Right kidney (tissue), 1 donor: ENCODE results near the gene NBEA.
"Not testable (repeated sequence)": the region's sequence is repeated elsewhere in the genome, so short reads cannot be mapped to it uniquely, and the experiment has no call there.

Source experiments
- DNase-seq: peaks from one replicate; pipeline ENCODE4 v3.0.0-alpha.2; 2016

Gene NBEA

DNA sequence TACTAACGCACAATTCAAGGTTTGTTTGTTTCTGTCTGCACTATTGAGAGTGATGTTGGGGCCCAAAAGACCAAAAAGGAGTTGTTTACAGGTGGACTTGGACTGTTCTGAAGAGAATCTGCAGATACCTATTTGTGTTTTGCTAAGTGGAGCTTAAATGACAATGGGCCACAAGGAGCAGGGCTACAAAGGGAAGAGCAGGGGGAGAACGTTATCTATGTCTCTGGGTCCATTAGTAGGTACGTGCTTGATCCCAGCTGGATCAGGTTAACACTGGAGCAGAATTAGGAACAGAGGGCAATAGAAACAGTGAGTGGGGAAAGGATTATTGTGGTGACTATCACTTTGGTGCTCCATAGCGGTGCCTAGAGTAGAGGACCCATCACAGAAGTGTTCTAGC lies 22.5 kb downstream of the NBEA start:
- no peak for DNase-seq

DNA sequence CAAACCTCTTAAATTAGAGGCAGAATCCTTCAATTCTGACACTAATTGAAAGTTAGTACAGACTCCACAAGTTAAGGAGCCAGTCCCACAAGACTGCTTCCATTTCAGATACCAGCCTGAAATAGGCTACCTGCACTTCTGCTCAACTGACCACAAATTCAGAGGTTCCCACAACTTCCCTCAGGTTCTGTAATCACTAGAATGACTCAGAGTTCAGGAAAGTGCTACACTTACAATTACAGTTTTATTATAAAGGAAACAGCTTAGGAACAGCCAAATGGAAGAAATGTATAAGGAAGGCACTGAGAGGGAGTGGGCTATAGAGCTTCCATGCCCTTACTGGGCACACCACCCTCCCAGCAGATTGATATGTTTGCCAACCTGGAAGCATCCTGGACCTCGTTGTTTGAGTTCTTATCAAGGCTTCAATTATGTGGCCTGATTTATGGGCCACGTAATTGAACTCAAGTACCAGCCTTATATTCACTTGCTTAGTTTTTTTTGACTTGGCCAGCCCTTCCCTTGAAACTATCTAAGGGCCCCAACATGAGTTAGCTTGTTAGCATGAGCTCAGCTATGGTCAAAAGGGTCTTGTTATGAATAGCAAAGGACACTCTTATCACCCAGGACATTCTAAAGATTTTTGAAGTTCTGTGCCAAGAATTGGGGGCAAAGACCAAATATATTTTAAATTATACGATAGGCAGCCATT lies 25.9 kb downstream of the NBEA start:
- DNase-seq: no peak

DNA sequence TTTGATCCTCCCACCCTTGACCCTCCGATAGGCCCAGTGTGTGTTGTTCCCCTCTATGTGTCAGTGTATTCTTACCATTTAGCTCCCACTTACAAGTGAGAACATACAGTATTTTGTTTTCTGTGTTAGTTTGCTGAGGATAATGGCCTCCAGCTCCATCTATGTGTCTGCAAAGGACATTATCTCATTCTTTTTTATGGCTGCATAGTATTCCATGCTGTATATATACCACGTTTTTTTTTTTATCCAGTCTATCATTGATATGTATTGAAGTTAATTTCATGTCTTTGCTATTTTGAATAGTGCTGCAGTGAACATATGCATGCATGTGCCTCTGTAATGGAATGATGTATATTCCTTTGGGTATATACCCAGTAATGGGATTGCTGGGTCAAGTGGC lies 27.5 kb downstream of the NBEA start:
- DNase-seq: not testable (repeated sequence)

DNA sequence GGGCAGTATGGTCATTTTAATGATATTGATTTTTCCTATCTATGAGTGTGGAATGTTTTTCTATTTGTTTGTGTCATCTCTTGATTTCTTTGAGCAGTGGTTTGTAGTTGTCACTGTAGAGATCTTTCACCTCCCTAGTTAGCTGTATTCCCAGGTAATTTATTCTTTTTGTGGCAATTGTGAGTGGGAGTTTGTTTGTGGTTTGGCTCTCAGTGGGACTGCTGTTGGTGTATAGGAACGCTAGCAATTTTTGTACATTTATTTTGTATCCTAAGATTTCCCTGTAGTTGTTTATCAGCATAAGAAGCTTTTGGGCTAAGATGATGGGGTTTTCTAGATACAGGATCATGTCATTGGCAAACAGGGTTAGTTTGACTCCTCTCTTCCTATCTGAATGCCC lies 28.9 kb downstream of the NBEA start:
- DNase-seq: no peak

DNA sequence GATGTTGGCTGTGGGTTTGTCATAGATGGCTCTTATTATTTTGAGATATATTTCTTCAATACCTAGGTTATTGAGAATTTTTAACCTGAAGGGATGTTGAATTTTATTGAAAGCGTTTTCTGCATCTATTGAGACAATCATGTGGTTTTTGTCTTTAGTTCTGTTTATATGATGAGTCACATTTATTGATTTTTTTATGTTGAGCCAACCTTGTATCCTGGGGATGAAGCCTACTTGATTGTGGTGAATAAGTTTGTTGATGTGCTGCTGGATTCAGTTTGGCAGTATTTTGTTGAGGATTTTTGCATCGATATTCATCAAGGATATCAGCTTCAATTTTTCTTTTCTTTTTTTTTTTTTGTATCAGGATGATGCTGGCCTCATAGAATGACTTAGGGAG lies 29.4 kb downstream of the NBEA start:
- DNase-seq: no peak

DNA sequence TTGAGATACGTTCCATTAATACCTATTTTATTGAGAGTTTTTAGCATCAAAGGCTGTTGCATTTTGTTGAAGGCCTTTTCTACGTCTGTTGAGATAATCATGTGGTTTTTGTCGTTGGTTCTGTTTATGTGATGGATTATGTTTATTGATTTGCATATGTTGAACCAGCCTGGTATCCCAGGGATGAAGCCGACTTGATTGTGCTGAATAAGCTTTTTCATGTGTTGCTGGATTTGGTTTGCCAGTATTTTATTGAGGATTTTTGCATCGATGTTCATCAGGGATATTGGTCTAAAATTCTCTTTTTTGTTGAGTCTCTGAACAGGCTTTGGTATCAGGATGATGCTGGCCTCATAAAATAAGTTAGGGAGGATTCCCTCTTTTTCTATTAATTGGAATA lies 43.1 kb downstream of the NBEA start:
- not testable (repeated sequence) for DNase-seq

DNA sequence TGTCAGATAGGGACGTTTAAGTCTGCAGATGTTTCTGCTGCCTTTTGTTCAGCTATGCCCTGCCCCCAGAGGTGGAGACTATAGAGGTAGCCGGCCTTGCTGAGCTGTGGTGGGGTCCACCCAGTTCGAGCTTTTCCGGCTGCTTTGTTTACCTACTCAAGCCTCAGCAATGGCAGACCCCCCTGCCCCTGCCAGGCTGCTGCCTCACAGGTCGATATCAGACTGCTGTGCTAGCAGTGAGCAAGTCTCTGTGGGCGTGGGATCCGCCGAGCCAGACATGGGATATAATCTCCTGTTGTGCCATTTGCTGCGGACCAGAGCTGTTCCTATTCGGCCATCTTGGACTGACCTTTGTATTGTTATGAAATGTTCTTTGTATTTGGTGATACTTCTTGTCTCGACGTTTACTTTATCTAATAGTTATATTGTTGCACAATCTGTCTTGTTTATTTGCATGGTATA lies 46.3 kb downstream of the NBEA start:
- DNase-seq: no peak

DNA sequence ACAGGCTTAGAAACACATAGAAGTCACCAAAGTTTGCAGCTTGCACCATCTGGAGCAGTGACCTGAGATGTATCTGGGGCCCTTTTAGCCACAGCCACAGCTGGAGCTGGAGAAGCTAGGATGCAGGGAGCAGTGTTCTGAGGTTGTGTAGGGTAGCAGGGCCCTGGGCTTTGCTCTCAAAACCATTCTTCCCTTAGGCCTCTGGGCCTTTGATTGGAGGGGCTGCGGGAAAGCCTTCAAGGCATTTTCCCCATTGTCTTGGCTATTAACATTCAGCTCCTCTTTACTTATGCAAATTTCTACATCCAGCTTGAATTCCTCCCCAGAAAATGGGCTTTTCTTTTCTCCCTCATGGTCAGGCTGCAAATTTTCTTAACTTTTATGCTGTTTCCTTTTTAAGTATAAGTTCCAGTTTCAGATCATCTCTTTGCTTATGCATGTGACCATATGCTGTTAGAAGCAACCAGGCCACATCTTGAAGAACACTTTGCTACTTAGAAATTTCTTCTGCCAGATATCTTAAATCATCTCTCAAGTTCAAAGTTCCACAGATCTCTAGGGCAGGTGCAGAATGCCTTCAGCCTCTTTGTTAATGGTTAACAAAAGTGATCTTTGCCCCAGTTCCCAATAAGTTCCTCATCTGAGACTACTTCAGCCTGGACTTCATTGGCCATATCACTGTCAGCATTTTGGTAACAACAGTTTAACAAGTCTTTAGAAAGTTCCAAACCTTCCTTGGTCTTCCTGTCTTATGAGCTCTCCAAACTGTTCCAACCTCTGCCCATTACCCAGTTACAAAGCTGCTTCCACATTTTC lies 48.5 kb downstream of the NBEA start:
- DNase-seq: no peak

DNA sequence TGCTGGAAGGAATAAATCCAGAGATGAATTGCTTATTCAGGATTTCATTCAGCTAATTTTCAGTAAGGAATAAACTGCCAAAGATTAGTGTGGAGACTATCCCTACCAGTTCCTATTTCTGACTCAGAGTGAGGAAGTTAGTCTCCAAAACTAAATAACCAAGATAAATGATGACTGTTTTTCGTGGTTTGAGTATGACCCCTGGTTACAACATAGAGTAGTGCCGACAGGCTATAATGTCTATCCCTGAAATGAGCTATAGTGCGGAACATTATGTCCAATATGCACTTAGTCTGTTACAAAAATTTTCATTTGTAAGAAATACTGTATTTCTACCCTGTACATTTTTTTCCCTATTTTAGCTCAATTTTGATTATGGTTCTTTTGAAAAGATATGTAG lies 51.4 kb downstream of the NBEA start:
- no peak for DNase-seq

DNA sequence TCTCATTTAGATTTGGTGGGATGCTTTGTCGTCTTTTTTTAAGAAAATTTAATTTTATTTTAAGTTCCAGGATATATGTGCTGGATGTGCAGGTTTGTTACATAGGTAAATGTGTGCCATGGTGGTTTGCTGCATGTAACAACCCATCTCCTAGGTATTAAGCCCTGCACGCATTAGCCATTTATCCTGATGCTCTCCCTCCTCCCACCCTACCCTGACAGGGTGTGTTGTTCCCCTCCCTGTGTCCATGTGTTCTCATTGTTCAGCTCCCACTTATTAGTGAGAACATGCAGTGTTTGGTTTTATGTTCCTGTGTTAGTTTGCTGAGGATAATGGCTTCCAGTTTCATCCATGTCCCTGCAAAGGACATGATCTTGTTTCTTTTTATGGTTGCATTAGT lies 61.7 kb downstream of the NBEA start:
- DNase-seq: not testable (repeated sequence)

DNA sequence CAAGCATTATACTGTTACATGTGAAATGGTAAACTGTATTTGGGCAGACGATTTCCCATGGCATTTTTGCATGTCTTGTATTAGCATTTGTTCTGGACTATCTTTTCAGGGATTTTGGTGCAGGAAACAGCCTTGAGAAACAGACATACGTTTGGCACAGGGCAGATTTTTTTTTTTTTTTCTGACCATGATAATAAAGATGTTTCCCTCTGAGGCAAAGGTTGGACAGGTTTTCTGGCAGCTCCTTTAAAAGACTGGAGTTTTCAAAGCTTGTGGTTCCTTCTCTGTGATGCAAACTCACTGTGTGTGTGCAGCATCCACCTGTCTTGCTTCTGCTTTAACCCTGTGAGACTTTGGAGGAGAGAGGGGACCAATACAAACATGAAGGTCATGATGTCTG lies 63.0 kb downstream of the NBEA start:
- DNase-seq: no peak

DNA sequence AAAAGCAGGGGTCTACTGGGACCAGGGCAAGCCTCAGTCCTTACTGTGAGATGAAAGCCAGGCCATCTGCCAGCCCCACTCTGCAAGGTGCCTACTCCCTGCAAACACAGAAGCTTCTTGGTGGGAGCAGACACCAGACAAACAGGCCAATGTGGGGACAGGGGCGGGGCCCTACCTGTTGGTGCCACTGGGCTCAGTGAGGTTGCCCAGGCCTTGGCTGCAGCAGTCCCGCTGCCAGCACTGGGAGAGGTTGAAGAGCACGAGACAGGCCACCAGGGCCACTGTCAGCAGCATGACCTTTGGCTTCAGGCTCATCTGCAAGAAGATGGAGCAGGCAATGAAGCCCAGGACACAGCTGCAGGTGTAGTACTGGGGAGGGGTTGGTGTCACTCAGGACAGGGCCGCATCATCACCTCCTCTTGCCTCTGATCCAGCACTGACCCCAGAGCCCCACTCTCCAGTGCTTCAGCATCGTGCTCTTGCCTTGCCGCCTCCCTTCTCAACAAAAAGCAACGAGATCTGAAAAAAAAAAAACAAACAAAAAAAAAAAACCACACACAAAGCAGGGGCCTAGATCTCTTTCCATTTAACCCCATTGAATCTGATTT lies 72.6 kb downstream of the NBEA start:
- DNase-seq: no peak

DNA sequence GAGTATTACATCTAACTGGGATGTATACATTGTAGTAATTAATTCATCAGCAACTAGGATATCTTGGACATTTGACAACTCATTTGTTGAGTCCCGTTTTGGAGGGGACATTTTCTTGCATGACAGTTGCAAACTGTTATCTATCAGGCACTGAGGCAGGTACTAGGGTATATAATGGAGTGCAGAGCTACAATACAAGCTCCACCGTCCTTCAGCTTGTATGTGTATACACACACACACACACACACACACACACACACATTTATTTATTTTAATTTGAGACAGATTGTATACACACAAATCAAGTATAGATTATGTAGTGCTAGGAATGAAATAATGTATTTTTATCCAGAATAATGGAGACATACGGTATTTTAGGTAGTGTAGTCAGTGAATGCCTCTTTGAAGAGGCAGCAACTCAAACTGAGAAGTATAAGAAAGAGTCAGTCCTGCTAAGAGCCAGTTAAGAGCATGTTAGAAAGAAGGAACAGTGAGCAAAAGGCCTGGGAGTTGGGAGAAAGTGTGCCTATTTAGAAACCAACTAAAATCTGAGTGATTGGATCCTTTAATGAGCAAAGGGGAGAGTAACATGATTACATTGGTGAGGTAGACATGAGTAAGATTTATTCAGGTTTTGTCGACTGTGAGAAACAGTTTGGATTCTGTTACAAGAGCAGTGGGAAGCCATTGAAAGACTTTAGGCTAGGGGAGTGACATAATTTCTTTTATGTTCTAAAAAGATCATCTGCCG lies 74.5 kb downstream of the NBEA start:
- no peak for DNase-seq

DNA sequence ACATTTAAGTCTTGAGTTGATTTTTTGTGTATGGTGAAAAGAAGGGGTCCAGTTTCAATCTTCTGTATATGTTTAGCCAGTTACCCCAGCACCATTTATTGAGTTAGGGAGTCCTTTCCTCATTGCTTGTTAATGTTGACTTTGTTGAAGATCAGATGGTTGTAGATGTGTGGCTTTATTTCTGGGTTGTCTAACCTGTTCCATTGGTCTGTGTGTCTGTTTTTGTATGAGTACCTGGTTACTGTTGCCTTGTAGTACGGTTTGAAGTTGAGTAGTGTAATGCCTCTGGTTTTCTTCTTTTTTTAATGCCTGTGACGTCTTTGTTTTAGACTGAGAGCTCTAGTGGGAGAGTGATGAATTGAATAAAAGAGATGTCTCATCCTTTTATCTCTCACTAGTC lies 83.2 kb downstream of the NBEA start:
- no peak for DNase-seq

DNA sequence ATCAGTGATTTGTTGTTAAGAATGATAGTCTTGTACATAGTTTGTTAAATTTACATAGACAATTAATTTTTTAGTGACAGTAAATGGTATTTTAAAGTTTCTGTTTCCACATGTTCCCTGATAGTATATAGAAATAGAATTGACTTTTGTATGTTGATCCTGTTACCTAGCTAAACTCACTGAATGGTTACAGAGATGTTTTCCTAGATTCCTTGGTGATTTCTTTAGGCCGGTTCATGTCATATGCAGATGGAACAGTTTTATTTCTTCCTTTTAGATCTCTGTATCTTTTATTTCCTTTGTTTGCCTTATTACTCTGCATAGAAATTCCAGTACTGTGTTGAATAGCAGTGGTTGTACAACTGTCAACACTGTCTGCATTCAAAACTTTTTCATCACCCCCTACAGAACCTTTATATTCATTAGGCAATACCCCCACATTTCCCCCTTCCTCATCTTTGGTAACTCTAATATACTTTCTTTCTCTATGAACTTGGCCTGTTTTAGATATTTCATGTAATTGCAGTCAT lies 86.3 kb downstream of the NBEA start:
- no peak for DNase-seq

DNA sequence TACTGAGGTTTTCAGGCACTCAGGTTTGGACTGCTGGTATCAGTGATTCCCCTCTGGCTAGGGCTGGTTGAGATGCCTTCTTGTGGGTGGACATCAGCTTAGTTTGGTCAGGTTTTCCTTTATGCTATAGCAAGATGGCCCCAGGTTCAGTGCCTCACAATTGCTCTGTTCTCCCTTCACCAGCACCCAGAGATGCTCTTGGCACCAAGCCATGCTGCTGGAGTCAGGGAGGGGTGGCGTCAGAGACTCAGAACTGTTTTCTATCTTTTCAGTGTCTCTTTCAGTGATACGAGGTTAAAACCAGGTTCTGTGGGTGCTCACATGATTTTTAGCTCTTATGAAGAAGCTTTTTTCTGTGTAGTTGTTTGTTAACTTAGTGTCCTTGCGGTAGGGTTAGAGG lies 96.9 kb downstream of the NBEA start:
- DNase-seq: no peak

DNA sequence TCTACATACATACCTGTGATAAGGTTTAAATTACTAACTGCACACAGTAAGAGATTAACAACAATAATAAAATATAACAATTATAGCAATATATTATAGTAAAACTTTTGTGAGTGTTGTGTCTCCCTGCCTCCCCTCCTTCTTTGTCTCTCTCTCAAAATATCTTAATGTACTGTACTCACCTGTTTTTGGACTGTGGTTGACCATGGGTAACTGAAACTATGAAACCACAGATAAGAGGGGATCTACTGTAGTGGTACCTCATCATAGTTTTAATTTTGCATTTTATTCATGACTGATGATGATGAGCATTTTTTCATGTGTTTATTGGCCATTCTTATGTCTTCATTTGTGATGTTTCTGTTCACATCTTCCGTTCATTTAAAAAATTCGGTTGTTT lies 104.5 kb downstream of the NBEA start:
- DNase-seq: no peak

DNA sequence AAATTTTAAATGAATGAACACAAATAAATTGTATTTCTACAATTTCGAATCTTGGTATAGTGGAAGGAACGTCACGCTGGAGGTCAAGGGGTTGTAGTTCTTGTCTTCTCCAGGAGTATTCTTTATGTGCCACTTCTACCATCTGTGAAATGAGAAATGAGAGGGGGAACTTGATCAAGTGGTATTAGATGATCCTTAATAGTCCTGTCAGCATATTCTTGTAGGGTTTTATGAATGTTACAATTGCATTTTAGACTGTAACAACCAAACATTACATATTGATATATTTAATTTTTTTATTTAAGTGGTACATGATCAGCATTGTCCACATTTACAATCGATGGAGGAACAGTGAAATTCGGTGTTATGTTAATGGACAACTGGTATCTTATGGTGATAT lies 113.6 kb downstream of the NBEA start:
- no peak for DNase-seq

DNA sequence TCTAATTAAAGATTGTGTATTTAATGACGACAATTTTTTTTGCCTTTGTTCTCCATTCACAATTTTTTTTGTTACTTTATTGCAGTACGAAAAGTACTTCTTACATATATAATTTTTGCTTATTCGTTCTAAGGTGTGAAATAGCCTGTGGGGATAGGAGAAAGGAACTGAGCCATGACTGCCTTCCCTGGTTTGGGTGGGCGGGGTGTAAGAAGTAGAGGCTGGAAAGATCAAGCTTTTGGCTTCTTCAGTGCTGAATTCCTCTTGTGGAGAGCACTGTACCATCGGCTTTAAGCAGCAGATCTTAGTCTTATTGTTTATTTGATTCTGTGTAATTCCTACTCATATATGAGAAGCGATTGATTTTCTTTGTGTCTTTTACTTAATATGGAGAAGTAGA lies 115.8 kb downstream of the NBEA start:
- no peak for DNase-seq

DNA sequence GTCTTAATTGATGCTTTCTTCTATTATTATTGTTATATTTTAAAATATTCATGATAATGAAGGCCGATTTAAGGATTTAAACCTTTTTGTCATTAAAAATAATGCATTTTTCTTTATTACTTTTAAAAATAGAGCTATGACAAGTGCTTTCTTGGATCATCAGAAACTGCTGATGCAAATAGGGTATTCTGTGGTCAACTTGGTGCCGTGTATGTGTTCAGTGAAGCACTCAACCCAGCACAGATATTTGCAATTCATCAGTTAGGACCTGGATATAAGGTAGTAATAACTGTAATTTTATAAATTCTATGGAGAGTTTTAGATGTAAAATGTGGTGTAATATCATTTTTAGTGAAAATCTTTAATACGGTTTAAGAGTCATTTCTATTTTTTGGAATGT lies 116.5 kb downstream of the NBEA start:
- DNase-seq: not testable (repeated sequence)

DNA sequence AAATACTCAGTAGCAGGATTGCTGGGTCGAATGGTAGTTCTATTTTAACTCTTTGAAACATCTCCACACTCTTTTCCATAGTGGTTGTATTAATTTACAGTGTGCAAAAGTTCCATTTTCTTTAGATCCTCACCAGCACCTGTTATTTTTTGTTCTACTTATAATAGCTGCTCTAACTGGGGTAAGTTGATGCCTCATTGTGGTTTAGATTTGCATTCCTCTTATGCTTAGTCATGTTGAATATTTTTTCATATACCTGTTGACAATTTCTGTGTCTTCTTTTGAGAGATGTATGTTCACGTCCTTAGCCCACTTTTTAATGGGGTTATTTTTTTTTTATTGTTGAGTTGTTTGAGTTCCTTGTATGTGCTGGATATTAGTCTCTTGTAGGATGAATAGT lies 144.6 kb downstream of the NBEA start:
- no peak for DNase-seq

DNA sequence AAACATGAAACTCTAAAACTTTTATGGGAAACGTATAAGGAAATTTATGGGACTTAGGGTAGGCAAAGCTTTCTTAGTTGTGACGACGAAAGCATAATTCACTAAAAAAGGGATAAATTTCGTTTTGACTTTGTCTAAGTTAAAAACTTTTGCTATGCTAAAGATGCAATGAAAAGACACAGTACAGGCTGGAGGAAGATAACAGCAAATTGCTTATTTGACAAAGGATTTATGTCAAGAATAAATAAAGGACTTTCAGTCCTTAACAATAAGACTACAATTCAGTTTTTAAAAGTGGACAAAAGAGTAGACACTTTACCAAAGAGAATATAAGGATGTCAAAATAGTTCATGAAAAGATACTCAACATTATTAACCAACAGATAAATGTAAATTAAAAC lies 150.2 kb downstream of the NBEA start:
- DNase-seq: no peak

DNA sequence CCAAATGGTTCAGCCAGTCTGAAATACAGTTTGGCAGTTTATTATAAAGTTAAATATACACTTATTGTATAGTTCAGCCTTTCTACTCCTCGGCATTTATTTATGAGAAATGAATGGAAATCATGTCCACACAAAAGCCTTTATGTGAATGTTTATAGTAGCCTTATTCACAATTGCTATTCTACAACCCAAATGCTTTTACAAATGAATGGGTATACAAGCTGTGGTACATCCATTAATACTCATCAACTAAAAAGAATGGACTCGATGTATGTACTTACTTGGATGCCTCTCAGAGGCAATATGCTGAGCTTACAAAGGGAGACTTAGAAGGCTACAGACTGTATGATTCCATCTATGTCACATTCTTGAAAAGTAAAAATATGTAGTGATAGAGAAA lies 150.7 kb downstream of the NBEA start:
- no peak for DNase-seq
